ENCODE data around the gene ANGPT4. TPM values are rescaled to one million over a fixed set of nuclear protein-coding genes. Genes with fewer than 3 reads are reported as not detected.

ANGPT4 gene
- total RNA-seq, 1 experiment from 2014 or later = 0.20 TPM

GRCh38 chr20:951384-952169 is 35.4 kb upstream of the ANGPT4 start:
- no peaks in the 10 kb centered on the region for H3K36me3 Mint-ChIP-seq
- no peaks in the 10 kb centered on the region for H3K9me3 Mint-ChIP-seq
- no peak for ATAC-seq
- CTCF ChIA-PET = interaction anchor here (1.4 to 2.0 kb wide), 2 partner anchors 66 to 262 kb away, joined by 3 to 5 read pairs; no protein-coding TSS in a partner anchor
- TF ChIP-seq TP53 (CRISPR knock-in tag; IDR thresholded peaks at IDR 0.05) = no peak
- TF ChIP-seq RORB (CRISPR knock-in tag; IDR thresholded peaks at IDR 0.05) = no peak
- no peak for TF ChIP-seq FOXJ3 (CRISPR knock-in tag; IDR thresholded peaks at IDR 0.05; ENCODE audit: borderline replicate concordance)
- TF ChIP-seq MYBL2 (CRISPR knock-in tag; IDR thresholded peaks at IDR 0.05) = no peak
- no peak for TF ChIP-seq CDX4 (CRISPR knock-in tag; IDR thresholded peaks at IDR 0.05; ENCODE audit: borderline replicate concordance)
- TF ChIP-seq ZNF121 (CRISPR knock-in tag; IDR thresholded peaks at IDR 0.05) = no peak
- DNase-seq (ENCODE audit: low spot score) = no peak
- no peak overlapping the region for H3K4me3 Mint-ChIP-seq
- POLR2A ChIA-PET = interaction anchor here (0.6 kb wide), 1 partner anchor 174 kb away, joined by 7 read pairs; no protein-coding TSS in a partner anchor
- H3K27ac Mint-ChIP-seq = no peak overlapping the region
- H3K4me1 Mint-ChIP-seq = no peaks in the 10 kb centered on the region
- H3K27me3 Mint-ChIP-seq (ENCODE audit: low read depth) = peaks cover 9% of the 10 kb centered on the region

GRCh38 chr20:949717-950116 is 33.6 kb upstream of the ANGPT4 start:
- DNase-seq (ENCODE audit: low spot score) (no peak), ATAC-seq (no peak)
- H3K4me1 Mint-ChIP-seq = peaks cover 11% of the 10 kb centered on the region
- CTCF ChIA-PET = no interaction called here
- H3K4me3 Mint-ChIP-seq = no peak overlapping the region
- no peaks in the 10 kb centered on the region for H3K9me3 Mint-ChIP-seq
- POLR2A ChIA-PET = no interaction called here
- peaks cover 9% of the 10 kb centered on the region for H3K27me3 Mint-ChIP-seq (ENCODE audit: low read depth)
- H3K36me3 Mint-ChIP-seq = no peaks in the 10 kb centered on the region
- H3K27ac Mint-ChIP-seq = no peak overlapping the region
- TF ChIP-seq NR3C1 (CRISPR knock-in tag; conservative IDR thresholded peaks at IDR 0.05; ENCODE audit: low read depth) (no peak), AR (CRISPR knock-in tag; IDR thresholded peaks at IDR 0.05) (no peak), AFF4 (CRISPR knock-in tag; IDR thresholded peaks at IDR 0.05; ENCODE audit: borderline replicate concordance) (no peak), ZNF512 (CRISPR knock-in tag; IDR thresholded peaks at IDR 0.05; ENCODE audit: borderline replicate concordance) (no peak), ZBTB21 (CRISPR knock-in tag; IDR thresholded peaks at IDR 0.05; ENCODE audit: borderline replicate concordance) (no peak), ATF2 (CRISPR knock-in tag; IDR thresholded peaks at IDR 0.05; ENCODE audit: borderline replicate concordance, low read depth) (no peak), CREB1 (CRISPR knock-in tag; IDR thresholded peaks at IDR 0.05) (no peak), E2F1 (CRISPR knock-in tag; IDR thresholded peaks at IDR 0.05) (no peak), MAX (CRISPR knock-in tag; IDR thresholded peaks at IDR 0.05) (no peak), ZNF281 (CRISPR knock-in tag; IDR thresholded peaks at IDR 0.05) (no peak), KAT7 (CRISPR knock-in tag; IDR thresholded peaks at IDR 0.05; ENCODE audit: borderline replicate concordance) (no peak), GABPB1 (CRISPR knock-in tag; IDR thresholded peaks at IDR 0.05) (no peak)

All from WTC11 (cell line).